ENCODE results near the gene PRKG1. TPM values are rescaled to one million over a fixed set of nuclear protein-coding genes. Genes with fewer than 3 reads are reported as not detected.

Gene PRKG1
- total RNA-seq, 1 experiment from 2014 or later, result 10.4 TPM

- H4K5ac ChIP-seq (ENCODE audit: insufficient read length, low read depth, low read length), result no peak overlapping the region
- Mint-ChIP-seq H3K9me3 (peaks cover 7 to 11% of the 10 kb centered on the region in 2 experiments), H3K36me3 (ENCODE audit: insufficient read depth in 1 of 3, low read depth in 3 of 3) (peaks cover 0 to 24% (median 9%) of the 10 kb centered on the region in 3 experiments; a peak in 5 of 7 replicates), H3K27me3 (ENCODE audit: low read depth) (no peaks in the 10 kb centered on the region), H3K27ac (peak overlapping the region in 2 of 3 experiments; percentile 17 to 40; a peak in 1 of 7 replicates), H3K4me1 (peaks cover 19 to 20% of the 10 kb centered on the region in 2 experiments), H3K4me3 (no peak overlapping the region)
- H3K27ac ChIP-seq (ENCODE audit: insufficient read length, low read depth, low read length), result no peak overlapping the region
- H3K23me2 ChIP-seq (ENCODE audit: insufficient read length, low read depth, low read length, poor library complexity, severe bottlenecking), result no peaks in the 10 kb centered on the region
- no peak overlapping the region for H3K23ac ChIP-seq (ENCODE audit: insufficient read length, low read depth, low read length)
- no peak overlapping the region for H3K56ac ChIP-seq (ENCODE audit: insufficient read length, low read depth, low read length)
- no peak overlapping the region for H2AK5ac ChIP-seq (ENCODE audit: insufficient read length, low read length)
- H3K27me3 ChIP-seq (ENCODE audit: insufficient read depth, low read length), result no peaks in the 10 kb centered on the region
- no peak overlapping the region for H2BK12ac ChIP-seq (ENCODE audit: insufficient read length, low read depth, low read length)
- no peak overlapping the region for H3K18ac ChIP-seq (ENCODE audit: insufficient read length, low read depth, low read length)
- no peak overlapping the region for H3T11ph ChIP-seq (ENCODE audit: low read length)
- no peak overlapping the region for H3K9ac ChIP-seq (ENCODE audit: extremely low read depth, insufficient read length, low read length)
- no peak for DNase-seq
- no CpG with 5 or more reads among the region's 7 CpGs for WGBS (ENCODE audit: extremely low coverage, insufficient read length, low lambda C conversion rate)
- H2AFZ ChIP-seq (ENCODE audit: low read length), result no peak overlapping the region
- H3K4ac ChIP-seq (ENCODE audit: low read depth, low read length), result no peak overlapping the region
- no peaks in the 10 kb centered on the region for H3K4me1 ChIP-seq (ENCODE audit: insufficient read depth, low read length)
- no peak overlapping the region for H3K4me2 ChIP-seq (ENCODE audit: insufficient read depth, insufficient read length, low read length)
- H4K20me1 ChIP-seq (ENCODE audit: control insufficient read depth, insufficient read depth, insufficient read length), result no peaks in the 10 kb centered on the region
- no peak overlapping the region for H2BK120ac ChIP-seq (ENCODE audit: low read depth, low read length, poor library complexity, severe bottlenecking)
- H2BK15ac ChIP-seq (ENCODE audit: low read depth, low read length), result no peak overlapping the region
- H3K9me3 ChIP-seq (ENCODE audit: control insufficient read depth, low read depth, low read length), result no peaks in the 10 kb centered on the region
- H2BK5ac ChIP-seq (ENCODE audit: insufficient read length, low read length), result no peak overlapping the region
- H3K14ac ChIP-seq (ENCODE audit: insufficient read depth, low read length), result no peak overlapping the region
- no peak overlapping the region for H4K8ac ChIP-seq (replicated peaks; ENCODE audit: insufficient read length, low read depth, low read length)
- H4K91ac ChIP-seq (ENCODE audit: insufficient read length, low read depth, low read length), result no peak overlapping the region
- no peaks in the 10 kb centered on the region for H3K79me1 ChIP-seq (ENCODE audit: insufficient read depth, low read depth, low read length, poor library complexity, severe bottlenecking)
- H2BK20ac ChIP-seq (ENCODE audit: low read depth, low read length, poor library complexity, severe bottlenecking), result no peak overlapping the region
- no peaks in the 10 kb centered on the region for H3K79me2 ChIP-seq (ENCODE audit: insufficient read depth, low read length)
- TF ChIP-seq CTCF (conservative IDR thresholded peaks at IDR 0.05), result no peak
These were observed 758.5 kb downstream of the PRKG1 start for GRCh38 chr10:51832652-51833383.

All from H9 (cell line).